Natural killer cell (primary cell): ENCODE results near the gene RCAN3. TPM values are rescaled to one million over a fixed set of nuclear protein-coding genes. Genes with fewer than 3 reads are reported as not detected.
A peak's percentile ranks its signal among the peaks of the same experiment; 100 is the strongest.

Experiments used
- ATAC-seq, 3 donors: fragments of 150-1000 bp in 2 of 3; fragments of 200-7000 bp in 1 of 3; cut with Tn5 transposase; 1 replicate in 1 of 3; 2 replicates in 2 of 3; pipeline ENCODE4 v1.10.0; 2021; ENCODE audit warnings: mild to moderate bottlenecking in 2 of 3, moderate library complexity in 2 of 3
- DNase-seq, 2 donors: peaks; one replicate each; pipeline versions ENCODE4 v3.0.0 to v3.0.0-alpha.2; 2013 to 2021; ENCODE audit warnings: mixed read lengths in 1 of 2
- H3K27ac ChIP-seq: one replicate; pipeline ENCODE4 v1.5.1; 2013; ENCODE audit warnings: mild to moderate bottlenecking, low read length
- H3K27me3 ChIP-seq: one replicate; pipeline ENCODE4 v1.6.1; 2013; ENCODE audit warnings: low read length; ENCODE audit not compliant: control insufficient read depth, insufficient read depth
- H3K36me3 ChIP-seq: one replicate; pipeline ENCODE4 v1.6.1; 2013; ENCODE audit warnings: low read length; ENCODE audit not compliant: control insufficient read depth, insufficient read depth
- H3K4me1 ChIP-seq: one replicate; pipeline ENCODE4 v1.6.1; 2013; ENCODE audit warnings: low read length; ENCODE audit not compliant: control insufficient read depth, insufficient read depth
- H3K4me3 ChIP-seq: one replicate; pipeline ENCODE4 v1.5.1; 2013; ENCODE audit warnings: low read length
- H3K9me3 ChIP-seq: one replicate; pipeline ENCODE4 v1.6.1; 2013; ENCODE audit warnings: low read length; ENCODE audit not compliant: control insufficient read depth, insufficient read depth
- H3K27ac Mint-ChIP-seq, 2 donors: one replicate each; pipeline ENCODE4 v1.8.0; 2022; ENCODE audit warnings: mild to moderate bottlenecking in 2 of 2, mixed read lengths in 2 of 2, moderate library complexity in 1 of 2
- H3K27me3 Mint-ChIP-seq, 2 donors: one replicate each; pipeline ENCODE4 v1.8.0; 2022; ENCODE audit warnings: low read depth in 2 of 2, mixed read lengths in 2 of 2
- H3K36me3 Mint-ChIP-seq: one replicate; pipeline ENCODE4 v1.8.0; 2022; ENCODE audit warnings: mixed read lengths
- H3K4me1 Mint-ChIP-seq, 2 donors: one replicate each; pipeline ENCODE4 v1.8.0; 2022; ENCODE audit warnings: mixed read lengths in 2 of 2
- H3K4me3 Mint-ChIP-seq: one replicate; pipeline ENCODE4 v1.8.0; 2022; ENCODE audit warnings: mild to moderate bottlenecking, moderate library complexity, mixed read lengths
- H3K9me3 Mint-ChIP-seq, 2 donors: one replicate each; pipeline ENCODE4 v1.8.0; 2022; ENCODE audit warnings: mixed read lengths in 2 of 2
- CTCF ChIP-seq: fragments of 200-600 bp; IDR thresholded peaks from one replicate; pipeline ENCODE4 v1.8.0; 2022; ENCODE audit warnings: antibody characterized with exemption
- WGBS: methylation state at CpG from one replicate; pipeline ENCODE4 v1.1.7; 2013; ENCODE audit warnings: missing lambda C conversion rate; ENCODE audit not compliant: insufficient coverage; 5-methylcytosine and 5-hydroxymethylcytosine counted together
- intact Hi-C: fragments of 100-400 bp; cut with micrococcal nuclease; formaldehyde crosslinking; loops from one replicate; pipeline ENCODE4 v1.14.2; 2022
- total RNA-seq, 4 donors: library from RNA; stranded (reverse); fragments of 120-200 nt in 1 of 4; gene quantifications; one replicate each; pipeline versions ENCODE4 v1.2.3 to v1.2.4, GENCODE V29; 2013 to 2022

RCAN3 gene
- total RNA-seq, result 1 to 10 TPM; 4.5 to 8.1 (median 7.9) TPM
- total RNA-seq (2013), result 25.7 TPM

- TF ChIP-seq CTCF, result no peak
- Mint-ChIP-seq H3K27ac (peak within 1 kb of the TSS; percentile 52 to 69), H3K9me3 (no peaks in the 10 kb centered on the region), H3K4me1 (peaks cover 36 to 45% of the 10 kb centered on the region in 2 donors), H3K27me3 (peaks cover 73 to 77% of the 10 kb centered on the region in 2 donors), H3K4me3 (peak within 1 kb of the TSS; percentile 92), H3K36me3 (no peaks in the 10 kb centered on the region)
- ATAC-seq, result peak; percentile 65 to 85 (median 67)
- intact Hi-C loops, result loop anchor here (5.0 kb wide), 1 partner anchor 35 kb away; no protein-coding TSS in a partner anchor
- Histone ChIP-seq H3K27ac (peak within 1 kb of the TSS; percentile 89), H3K4me1 (peaks cover 44% of the 10 kb centered on the region), H3K36me3 (no peaks in the 10 kb centered on the region), H3K4me3 (peak within 1 kb of the TSS; percentile 78), H3K27me3 (peaks cover 17% of the 10 kb centered on the region), H3K9me3 (no peaks in the 10 kb centered on the region)
- peak; percentile 46 to 94 for DNase-seq
- WGBS, result under 1% methylated on average over 53 of the region's 53 CpGs
Observed at GRCh38 chr1:24502709-24503058, at the start of gene RCAN3. Gene RCAN3, plus strand, starts transcription at chr1:24502836. Its CDS starts 11,537 bp downstream, at chr1:24514373.

- intact Hi-C loops, result no loop called here
- WGBS, result 93% methylated on average over 8 of the region's 8 CpGs
Observed at GRCh38 chr1:24452922-24453485, 49.6 kb upstream of the RCAN3 start.

GRCh38 chr1:24454673-24455072, 48.0 kb upstream of the RCAN3 start:
- intact Hi-C loops, result no loop called here
- no peak overlapping the region for H3K27ac Mint-ChIP-seq
- H3K4me1 ChIP-seq, result no peaks in the 10 kb centered on the region
- no peaks in the 10 kb centered on the region for H3K9me3 Mint-ChIP-seq
- no peaks in the 10 kb centered on the region for H3K27me3 ChIP-seq
- H3K27ac ChIP-seq, result no peak overlapping the region
- ATAC-seq, result no peak
- no peaks in the 10 kb centered on the region for H3K4me1 Mint-ChIP-seq
- H3K27me3 Mint-ChIP-seq, result no peaks in the 10 kb centered on the region
- no peaks in the 10 kb centered on the region for H3K9me3 ChIP-seq
- 90% methylated on average over 5 of the region's 5 CpGs for WGBS
- no peak for TF ChIP-seq CTCF
- peaks cover 65% of the 10 kb centered on the region for H3K36me3 ChIP-seq
- H3K4me3 Mint-ChIP-seq, result no peak overlapping the region
- peaks cover 32% of the 10 kb centered on the region for H3K36me3 Mint-ChIP-seq
- DNase-seq, result no peak
- H3K4me3 ChIP-seq, result no peak overlapping the region

More at GRCh38 chr1:24452922-24453485, 49.6 kb upstream of the RCAN3 start:
- Mint-ChIP-seq H3K4me1 (no peaks in the 10 kb centered on the region), H3K27ac (no peak overlapping the region), H3K36me3 (peaks cover 25% of the 10 kb centered on the region), H3K9me3 (no peaks in the 10 kb centered on the region), H3K4me3 (no peak overlapping the region), H3K27me3 (no peaks in the 10 kb centered on the region)
- no peaks in the 10 kb centered on the region for H3K27me3 ChIP-seq
- H3K4me3 ChIP-seq, result no peak overlapping the region
- TF ChIP-seq CTCF, result no peak
- H3K4me1 ChIP-seq, result no peaks in the 10 kb centered on the region
- peaks cover 60% of the 10 kb centered on the region for H3K36me3 ChIP-seq
- no peak overlapping the region for H3K27ac ChIP-seq
- no peak for DNase-seq
- ATAC-seq, result no peak
- H3K9me3 ChIP-seq, result no peaks in the 10 kb centered on the region

GRCh38 chr1:24455272-24455671, 47.4 kb upstream of the RCAN3 start:
- Mint-ChIP-seq H3K27ac (no peak overlapping the region), H3K4me1 (no peaks in the 10 kb centered on the region), H3K4me3 (no peak overlapping the region), H3K36me3 (peaks cover 35% of the 10 kb centered on the region), H3K9me3 (no peaks in the 10 kb centered on the region), H3K27me3 (no peaks in the 10 kb centered on the region)
- H3K4me3 ChIP-seq, result no peak overlapping the region
- intact Hi-C loops, result no loop called here
- DNase-seq (no peak), ATAC-seq (no peak)
- peaks cover 69% of the 10 kb centered on the region for H3K36me3 ChIP-seq
- H3K27ac ChIP-seq, result no peak overlapping the region
- no peaks in the 10 kb centered on the region for H3K9me3 ChIP-seq
- H3K27me3 ChIP-seq, result no peaks in the 10 kb centered on the region
- WGBS, result 100% methylated on average over 5 of the region's 5 CpGs
- H3K4me1 ChIP-seq, result no peaks in the 10 kb centered on the region
- no peak for TF ChIP-seq CTCF
